Body of pancreas (tissue), 4 donors: Measurements from ENCODE around the gene REXO1.

Experiments used
- CTCF ChIP-seq, 7 experiments: fragments of 450-650 bp in 4 of 7; fragments of 200-600 bp in 3 of 7; sonication (generic) in 3 of 7; IDR thresholded peaks; one replicate each; pipeline ENCODE4 v1.5.1; 2016 to 2019; ENCODE audit warnings: antibody characterized with exemption in 7 of 7
- POLR2A ChIP-seq, 3 donors: fragments of 450-650 bp; IDR thresholded peaks; one replicate each; pipeline ENCODE4 v1.6.1; 2016; ENCODE audit warnings: antibody characterized with exemption in 3 of 3, mild to moderate bottlenecking in 2 of 3

DNA sequence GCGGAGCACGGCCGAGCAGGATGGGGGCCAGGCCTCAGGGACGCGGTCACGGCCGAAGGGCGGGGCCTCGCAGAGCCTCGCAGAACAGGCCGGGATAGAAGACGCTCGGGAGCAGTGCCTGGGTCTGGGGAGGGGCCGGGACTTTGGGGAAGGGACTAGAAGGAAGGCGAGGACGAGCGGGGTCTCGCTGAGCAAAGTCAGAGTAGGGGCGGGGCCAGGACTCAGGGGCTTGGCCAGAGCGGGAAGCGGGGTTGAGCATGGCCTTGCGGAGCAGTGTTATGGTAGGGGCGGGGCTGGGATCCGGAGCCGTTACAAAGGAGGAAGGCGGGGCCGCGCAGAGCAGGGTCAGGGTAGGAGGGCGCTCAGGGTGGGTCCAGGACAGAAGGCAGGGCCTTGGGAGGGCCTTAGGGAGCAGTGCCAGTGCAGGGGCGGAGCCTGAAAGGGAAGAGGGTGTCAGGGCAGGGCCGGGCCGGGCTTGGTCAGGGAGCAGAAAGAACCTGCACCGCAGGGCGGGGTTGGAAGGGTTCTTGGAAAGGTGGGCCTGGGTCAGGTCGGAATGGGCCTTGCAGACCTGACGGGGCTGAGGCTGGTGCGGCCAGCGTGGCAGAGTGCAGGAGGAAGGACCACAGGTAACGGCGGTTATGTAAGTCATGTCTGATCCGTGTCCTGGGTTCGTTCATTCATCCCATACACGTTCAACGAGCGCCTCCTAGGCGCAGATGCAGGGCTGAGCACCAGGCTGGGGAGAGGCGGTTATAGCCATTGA, 35.7 kb downstream of the REXO1 start:
- TF ChIP-seq CTCF (IDR thresholded peaks at IDR 0.05) (peak; percentile 14 to 54 (median 42)), POLR2A (IDR thresholded peaks at IDR 0.05) (peak in 2 of 3 donors; percentile 36 to 55)
